GM19043 (cell line): ENCODE results near the gene AUP1.

Experiments used
- ATAC-seq: cut with Tn5 transposase; IDR thresholded peaks from one replicate; pipeline ENCODE4 v1.9.1; 2021; ENCODE audit warnings: low read depth; ENCODE audit not compliant: unreplicated experiment

Gene AUP1

DNA sequence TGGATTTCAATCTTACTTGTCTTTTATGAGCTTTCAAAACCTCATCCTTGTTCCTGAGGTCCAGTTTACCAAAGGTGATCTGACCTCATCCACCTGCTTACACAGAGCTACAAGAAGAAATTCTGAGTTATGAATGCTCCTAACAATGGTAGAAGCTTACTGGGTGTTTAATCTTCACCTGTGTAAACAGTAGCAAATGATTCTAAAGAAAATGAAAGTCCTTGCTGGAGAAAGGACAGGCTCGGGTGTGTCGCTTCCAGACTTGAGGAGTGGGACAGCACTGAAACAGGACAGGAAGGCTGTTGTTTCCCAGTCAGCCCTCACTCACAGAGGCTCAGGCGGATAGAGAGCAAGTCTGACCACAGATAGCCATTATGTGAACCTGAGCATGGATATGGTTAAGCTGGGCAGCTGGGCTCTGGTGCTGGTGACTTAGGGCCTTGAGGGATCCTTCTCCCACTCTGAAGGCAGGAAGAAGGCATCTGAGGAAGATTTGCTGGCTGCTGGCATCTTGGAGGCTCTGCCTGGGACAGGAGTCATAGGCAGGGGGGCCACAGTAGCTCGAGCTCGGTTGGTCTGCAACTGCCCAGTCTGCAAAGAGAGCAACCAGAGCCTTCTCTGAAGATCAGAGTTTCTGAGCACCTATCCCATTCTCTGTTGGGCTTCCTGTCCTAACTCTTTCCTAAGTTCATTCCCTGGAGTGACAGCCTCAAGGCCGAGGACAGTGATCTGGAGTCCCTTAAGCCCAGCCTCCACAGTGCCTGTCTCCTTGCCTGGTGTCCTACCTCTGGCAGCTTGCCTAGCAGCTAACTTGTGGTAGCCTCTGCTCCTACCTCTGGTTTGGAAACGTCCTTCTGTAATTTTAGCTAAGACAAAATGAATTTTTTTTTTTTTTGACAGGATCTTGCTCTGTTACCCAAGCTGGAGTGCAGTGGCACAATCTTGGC, 29.1 kb upstream of the AUP1 start:
- no peak for ATAC-seq

DNA sequence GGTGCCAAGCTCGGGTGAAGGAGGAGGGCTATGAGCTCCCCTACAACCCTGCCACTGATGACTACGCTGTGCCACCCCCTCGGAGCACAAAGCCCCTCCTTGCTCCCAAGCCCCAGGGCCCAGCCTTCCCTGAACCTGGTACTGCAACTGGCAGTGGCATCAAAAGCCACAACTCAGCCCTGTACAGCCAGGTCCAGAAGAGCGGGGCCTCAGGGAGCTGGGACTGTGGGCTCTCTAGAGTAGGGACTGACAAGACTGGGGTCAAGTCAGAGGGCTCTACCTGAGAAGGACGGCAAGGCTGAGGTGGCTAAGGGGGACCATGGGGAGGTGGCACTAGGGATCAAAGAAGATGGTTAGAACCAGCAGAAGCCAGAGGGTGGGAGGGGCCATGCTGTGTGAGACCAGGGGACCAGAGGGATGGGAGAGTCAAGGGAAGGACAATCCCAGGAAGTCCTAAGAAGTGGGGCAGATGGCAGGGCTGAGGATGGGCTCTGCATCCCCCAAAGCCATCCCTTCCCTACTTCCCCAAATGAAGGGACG, 27.4 kb upstream of the AUP1 start:
- no peak for ATAC-seq

DNA sequence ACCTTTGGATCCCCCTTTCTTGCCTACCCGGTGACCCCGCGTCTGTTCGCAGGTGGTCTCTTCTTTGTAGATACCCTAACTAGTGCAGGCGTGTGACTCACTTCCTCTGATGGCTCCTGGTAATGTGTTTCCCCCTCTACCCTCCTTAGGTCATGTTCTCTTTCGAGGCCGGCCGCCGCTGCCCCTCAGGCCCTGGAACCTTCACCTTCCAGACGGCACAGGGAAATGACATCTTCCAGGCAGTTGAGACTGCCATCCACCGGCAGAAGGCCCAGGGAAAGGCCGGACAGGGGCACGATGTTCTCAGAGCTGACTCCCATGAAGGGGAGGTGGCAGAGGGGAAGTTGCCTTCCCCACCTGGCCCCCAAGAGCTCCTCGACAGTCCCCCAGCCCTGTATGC, 26.7 kb upstream of the AUP1 start:
- ATAC-seq = no peak

DNA sequence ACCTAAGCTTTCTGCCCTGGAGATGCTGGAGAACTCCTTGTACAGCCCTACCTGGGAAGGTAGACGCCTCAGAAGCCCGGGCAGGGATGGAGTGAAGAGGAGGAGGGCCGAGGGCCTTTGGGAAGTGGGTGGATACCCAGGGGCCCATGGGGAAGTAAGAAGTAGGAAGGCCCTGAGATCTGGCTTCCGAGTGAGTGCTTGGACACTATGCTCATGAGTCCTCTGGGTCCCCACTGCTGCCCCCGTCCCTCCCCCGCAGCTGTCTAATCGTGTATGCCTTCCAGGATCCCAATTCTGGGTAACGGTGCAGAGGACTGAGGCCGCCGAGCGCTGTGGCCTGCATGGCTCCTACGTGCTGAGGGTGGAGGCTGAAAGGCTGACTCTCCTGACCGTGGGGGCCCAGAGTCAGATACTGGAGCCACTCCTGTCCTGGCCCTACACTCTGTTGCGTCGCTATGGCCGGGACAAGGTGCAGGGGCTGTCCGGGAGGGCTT, 26.2 kb upstream of the AUP1 start:
- no peak for ATAC-seq

GRCh38 chr2:74554820-74555531, 25.5 kb upstream of the AUP1 start:
- ATAC-seq = peak; percentile 35

DNA sequence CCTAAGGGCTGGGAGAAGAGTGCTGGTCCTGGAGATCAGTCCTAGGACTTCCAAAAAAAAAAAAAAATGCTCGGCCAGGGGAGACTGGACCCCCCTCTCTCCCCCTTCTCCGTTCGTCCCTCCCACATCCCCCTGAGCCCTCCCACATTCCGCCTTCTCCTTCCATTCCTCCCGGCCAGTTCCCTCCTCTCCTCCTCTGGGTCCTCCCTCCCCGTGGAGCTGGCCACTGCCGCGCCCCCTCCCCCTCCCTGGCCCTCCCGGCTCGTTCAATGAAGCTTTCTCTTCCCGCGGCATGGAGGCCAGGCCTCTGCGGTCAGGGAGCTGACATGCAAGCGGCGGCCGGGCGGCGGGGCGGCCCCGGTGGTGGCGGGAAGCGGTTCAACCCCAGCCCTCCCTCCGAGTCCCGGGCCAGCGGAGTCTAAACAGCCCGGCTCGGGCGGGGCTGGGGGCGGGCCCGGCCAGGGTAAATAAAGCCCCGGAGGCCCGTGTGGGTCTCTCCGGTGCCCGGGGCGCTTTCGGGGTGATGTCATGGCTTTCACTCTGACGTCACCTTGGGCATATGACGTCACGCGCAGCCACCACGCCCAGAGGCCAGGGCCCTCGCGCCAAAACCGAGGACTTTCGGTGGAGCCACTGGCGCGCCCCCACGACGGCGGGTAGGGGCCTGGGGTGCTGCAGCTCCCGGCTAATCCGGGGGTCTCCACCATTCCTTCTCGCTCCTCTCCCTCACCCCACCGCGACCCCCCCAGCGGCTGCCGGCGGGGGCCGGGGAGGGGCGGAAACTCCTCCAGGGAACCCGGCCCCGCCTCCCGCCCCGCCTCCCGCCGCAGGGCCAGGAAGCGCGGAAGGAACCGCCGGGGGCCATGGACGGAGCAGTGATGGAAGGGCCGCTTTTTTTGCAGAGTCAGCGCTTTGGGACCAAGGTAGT, 24.6 kb upstream of the AUP1 start, which contains the start of the genes DOK1 and LOXL3:
Gene DOK1 (plus strand): TSS at position 829 of the 928 bp plus-strand sequence. CDS start 35 bp downstream, at position 864.
Gene LOXL3 (minus strand): TSS at position 51 of the 928 bp plus-strand sequence. CDS start 1,308 bp downstream, outside the sequence.
- peak; percentile 41 for ATAC-seq

DNA sequence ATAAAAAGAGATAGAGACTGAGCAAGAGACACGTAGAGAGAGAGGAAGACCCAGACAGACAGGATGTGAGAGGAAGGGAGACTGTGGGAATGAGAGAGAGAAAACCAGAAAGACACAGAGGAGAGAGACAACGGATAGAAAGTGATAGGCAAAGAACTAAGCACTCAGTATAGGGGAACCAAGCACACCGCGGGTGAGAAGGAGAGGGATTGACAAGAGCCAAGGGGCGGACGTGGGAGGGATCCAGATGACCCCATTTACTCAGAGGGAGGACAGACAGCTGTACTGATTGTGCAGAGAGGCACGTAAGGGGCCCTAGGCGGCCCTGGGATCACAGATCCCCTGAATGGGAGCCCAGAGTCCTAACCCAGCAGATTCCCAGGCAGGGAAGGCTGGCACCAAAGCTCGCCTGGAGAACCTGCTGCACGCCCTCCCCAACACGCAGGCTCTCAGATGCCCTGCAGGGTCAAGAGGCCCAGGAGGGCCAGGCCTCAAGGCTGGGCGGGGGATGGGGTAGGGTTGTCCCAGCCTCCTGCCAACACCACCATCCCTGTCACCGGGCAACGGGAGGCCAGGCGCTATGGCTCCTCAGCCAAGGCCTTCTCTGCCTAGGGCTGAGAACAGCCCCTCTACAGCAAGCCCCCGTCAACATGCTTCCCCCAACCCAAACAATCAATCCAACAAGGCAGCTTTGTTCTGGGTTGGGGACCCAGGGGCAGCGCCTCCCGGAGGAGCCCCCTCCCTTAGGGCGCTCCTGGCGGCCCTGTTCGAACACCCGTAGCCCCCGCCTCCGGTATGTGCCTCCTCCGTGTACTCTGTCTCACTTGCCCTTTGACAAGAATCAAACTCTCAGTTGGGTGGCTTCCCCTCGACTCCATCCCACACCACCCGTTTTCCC, 23.7 kb upstream of the AUP1 start:
- no peak for ATAC-seq

GRCh38 chr2:74551942-74552913, 22.7 kb upstream of the AUP1 start:
- no peak for ATAC-seq

GRCh38 chr2:74551530-74551929, 22.0 kb upstream of the AUP1 start:
- ATAC-seq = no peak

- ATAC-seq = no peak
Observed at GRCh38 chr2:74550231-74550630, 20.7 kb upstream of the AUP1 start.

DNA sequence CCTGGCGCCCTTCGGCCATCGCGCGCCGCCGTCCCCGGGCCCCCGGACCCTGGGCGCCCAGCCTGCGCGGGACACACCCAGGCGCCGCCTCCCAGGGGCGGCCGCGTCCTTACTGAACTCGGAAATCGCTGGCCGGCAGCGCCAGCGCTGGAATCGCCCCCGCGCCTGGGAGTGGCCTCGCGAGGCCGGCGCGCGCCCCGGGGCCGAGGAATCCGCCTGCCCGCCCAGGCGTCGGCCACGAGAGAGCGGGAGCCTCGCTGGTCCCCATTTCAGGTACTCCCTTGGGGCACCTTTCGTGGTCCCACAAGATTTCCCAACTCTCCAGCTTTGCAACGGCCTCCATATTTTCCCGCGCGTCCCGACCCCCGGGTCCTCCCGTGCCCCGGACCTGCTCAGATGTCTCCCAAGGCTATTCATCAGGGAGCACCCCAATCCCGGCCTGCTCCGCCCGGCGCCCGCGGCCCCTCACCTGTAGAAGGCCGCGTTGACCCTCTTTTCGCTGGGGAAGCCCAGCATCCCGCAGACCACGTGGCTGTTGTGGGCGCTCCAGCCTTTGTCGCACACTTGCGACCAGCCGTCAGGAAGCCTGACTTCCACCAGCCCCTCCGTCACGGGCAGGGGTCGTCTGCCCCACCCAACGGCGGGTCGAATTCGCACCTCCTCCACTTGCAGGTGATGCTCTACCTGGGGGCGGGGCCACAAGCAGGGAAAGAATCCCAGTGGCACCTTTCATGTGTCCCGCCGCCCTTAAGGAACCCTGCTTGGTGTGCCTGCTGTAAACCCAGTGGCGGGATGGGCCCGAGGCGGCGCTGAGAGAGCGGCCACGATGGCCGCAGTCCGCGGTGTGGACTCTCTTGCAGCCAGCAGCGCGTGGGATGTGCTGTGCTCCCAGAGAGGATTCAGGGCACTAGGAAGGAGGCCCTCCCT, 19.7 kb upstream of the AUP1 start:
- ATAC-seq = no peak

GRCh38 chr2:74548285-74548899, 18.9 kb upstream of the AUP1 start:
- no peak for ATAC-seq

- no peak for ATAC-seq
Observed at GRCh38 chr2:74546004-74546403, 16.5 kb upstream of the AUP1 start.

GRCh38 chr2:74544634-74545033, 15.1 kb upstream of the AUP1 start:
- ATAC-seq = no peak

DNA sequence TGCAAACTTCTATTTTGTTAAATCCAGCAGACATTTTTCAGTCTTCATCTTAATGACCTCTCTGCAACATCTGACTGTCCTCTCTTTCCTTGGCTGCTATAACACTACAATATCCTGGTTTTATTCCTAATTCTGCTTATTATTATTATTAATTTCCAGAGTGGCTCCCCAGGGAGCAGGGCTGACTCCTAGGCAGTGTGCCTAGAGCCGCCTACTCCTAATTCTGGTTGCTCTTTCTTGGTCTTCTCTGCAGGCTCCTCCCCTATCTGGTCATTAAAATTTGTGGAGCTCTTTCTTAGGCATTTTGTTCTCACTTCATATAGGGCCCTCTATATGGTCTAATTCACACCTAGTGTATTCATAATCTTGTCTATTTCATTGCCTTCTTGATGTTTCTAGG, 13.5 kb upstream of the AUP1 start:
- ATAC-seq = no peak

- no peak for ATAC-seq
Observed at GRCh38 chr2:74540291-74540690, 10.8 kb upstream of the AUP1 start.
